Keratinocyte (primary cell): ENCODE measurements around the gene S100PBP. TPM values are rescaled to one million over a fixed set of nuclear protein-coding genes. Genes with fewer than 3 reads are reported as not detected.

Experiments used
- DNase-seq: peaks from one replicate; pipeline ENCODE4 v3.0.0-alpha.2; 2011; ENCODE audit warnings: low read depth, missing footprints, low spot score
- FAIRE-seq: peaks from 2 replicates; lab custom pipeline; 2011; peaks lifted over from hg19 to GRCh38; lab: Jason Lieb, UNC
- H2AFZ ChIP-seq: 2 replicates; pipeline ENCODE4 v1.6.0; 2012; ENCODE audit warnings: low read length, control low read depth, inconsistent platforms; ENCODE audit not compliant: control insufficient read depth
- H3K27ac ChIP-seq: 2 replicates; pipeline ENCODE4 v1.5.1; 2011; ENCODE audit warnings: low read length; ENCODE audit not compliant: control insufficient read depth, insufficient read depth
- H3K27me3 ChIP-seq: 3 replicates; pipeline ENCODE4 v1.6.0; 2011; ENCODE audit warnings: low read length; ENCODE audit not compliant: control insufficient read depth, insufficient read depth; ENCODE audit errors: extremely low read depth
- H3K36me3 ChIP-seq, 2 experiments: 2 replicates in 1 of 2; 3 replicates in 1 of 2; pipeline ENCODE4 v1.5.1; 2011; ENCODE audit warnings: low read length in 2 of 2, mild to moderate bottlenecking in 1 of 2; ENCODE audit not compliant: control insufficient read depth in 2 of 2, insufficient read depth in 2 of 2; ENCODE audit errors: extremely low read depth in 1 of 2
- H3K4me1 ChIP-seq: 3 replicates; pipeline ENCODE4 v1.5.1; 2011; ENCODE audit warnings: low read length; ENCODE audit not compliant: control insufficient read depth, insufficient read depth; ENCODE audit errors: extremely low read depth
- H3K4me2 ChIP-seq: 3 replicates; pipeline ENCODE4 v1.6.0; 2011; ENCODE audit warnings: low read depth, low read length; ENCODE audit not compliant: control insufficient read depth, insufficient read depth; ENCODE audit errors: extremely low read depth
- H3K4me3 ChIP-seq, 3 experiments: fragments of 200-600 bp in 1 of 3; sonication (generic) in 1 of 3; 2 replicates in 2 of 3; 3 replicates in 1 of 3; pipeline ENCODE4 v1.5.1; 2011 to 2016; ENCODE audit warnings: low read length in 3 of 3, mild to moderate bottlenecking in 3 of 3, control low read depth in 2 of 3, inconsistent platforms in 1 of 3, low read depth in 1 of 3, mixed read lengths in 1 of 3, mixed run types in 1 of 3, moderate library complexity in 1 of 3; ENCODE audit not compliant: control insufficient read depth in 2 of 3, insufficient read depth in 2 of 3; ENCODE audit errors: extremely low read depth in 1 of 3
- H3K79me2 ChIP-seq: 2 replicates; pipeline ENCODE4 v1.6.0; 2012; ENCODE audit warnings: low read length; ENCODE audit not compliant: control insufficient read depth, insufficient read depth
- H3K9ac ChIP-seq: 3 replicates; pipeline ENCODE4 v1.6.0; 2011; ENCODE audit warnings: low read length; ENCODE audit not compliant: control insufficient read depth, insufficient read depth; ENCODE audit errors: extremely low read depth
- H3K9me1 ChIP-seq: 3 replicates; pipeline ENCODE4 v1.6.0; 2011; ENCODE audit warnings: low read length; ENCODE audit not compliant: control insufficient read depth, insufficient read depth; ENCODE audit errors: extremely low read depth
- H3K9me3 ChIP-seq: 2 replicates; pipeline ENCODE4 v1.5.1; 2012; ENCODE audit warnings: low read depth, low read length; ENCODE audit not compliant: control insufficient read depth
- H4K20me1 ChIP-seq: 3 replicates; pipeline ENCODE4 v1.6.0; 2011; ENCODE audit warnings: low read length; ENCODE audit not compliant: control insufficient read depth, insufficient read depth; ENCODE audit errors: extremely low read depth
- EZH2 ChIP-seq: IDR thresholded peaks from one replicate; pipeline ENCODE4 v1.6.1; 2012; ENCODE audit warnings: inconsistent platforms, mild to moderate bottlenecking, low read length, moderate library complexity
- dilution Hi-C: fragments of 300-500 bp; cut with MboI; formaldehyde crosslinking; loops from one replicate; pipeline ENCODE4 v1.7.0; 2020; ENCODE audit warnings: low sequenced_read_pairs; ENCODE audit not compliant: extremely low pct_ligation_motif_present
- polyA plus RNA-seq, 5 experiments: library from polyadenylated mRNA; depleted of rRNA in 3 of 5; stranded (reverse) in 3 of 5; stranded (forward) in 1 of 5; unstranded in 1 of 5; fragments of >200 nt; gene quantifications; 1 replicate in 1 of 5; 2 replicates in 3 of 5; 3 replicates in 1 of 5; pipeline versions ENCODE4 v1.2.1 to v1.2.3, GENCODE V29; 2011 to 2012; ENCODE audit warnings: missing spikeins in 2 of 5, low read depth in 1 of 5, low replicate concordance in 1 of 5
- TF ChIP-seq, protein P1 (sequence below), 3 experiments: IDR thresholded peaks in 1 of 3; conservative IDR thresholded peaks in 1 of 3; optimal IDR thresholded peaks in 1 of 3; 2 replicates in 2 of 3; 3 replicates in 1 of 3; pipeline versions ENCODE3 to v1.5.1; 2011; ENCODE audit warnings: low read length in 3 of 3, mild to moderate bottlenecking in 3 of 3, moderate library complexity in 2 of 3, control low read depth in 1 of 3, inconsistent platforms in 1 of 3; ENCODE audit not compliant: insufficient read depth in 2 of 3; ENCODE audit errors: extremely low read depth in 1 of 3

Gene S100PBP
- polyA plus RNA-seq, 1 donor (not counting 4 experiments of a cell fraction or from before 2014, with no cell fraction given) = 29.0 TPM

DNA sequence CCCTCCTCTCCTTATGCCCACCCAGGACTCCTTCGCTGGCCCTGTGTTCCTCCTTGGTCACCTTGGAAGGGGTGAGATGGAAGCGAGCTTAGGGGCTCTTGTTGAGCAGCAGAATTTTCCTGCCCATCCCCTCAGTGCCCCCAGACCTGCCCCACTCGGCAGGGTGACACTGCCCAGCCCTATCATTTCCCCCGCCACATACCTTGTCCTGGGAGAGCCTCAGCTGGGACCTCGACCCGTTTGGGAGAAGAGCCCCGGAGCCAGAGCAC lies 54.7 kb downstream of the S100PBP start:
- Histone ChIP-seq H2AFZ (no peak overlapping the region), H3K4me2 (no peak overlapping the region), H3K79me2 (no peaks in the 10 kb centered on the region), H4K20me1 (no peaks in the 10 kb centered on the region), H3K4me1 (no peaks in the 10 kb centered on the region), H3K9me1 (no peaks in the 10 kb centered on the region), H3K9me3 (no peaks in the 10 kb centered on the region), H3K9ac (no peak overlapping the region), H3K27ac (no peak overlapping the region), H3K4me3 (no peak overlapping the region), H3K36me3 (no peaks in the 10 kb centered on the region), H3K27me3 (peaks cover 24% of the 10 kb centered on the region)
- TF ChIP-seq, protein P1, sequence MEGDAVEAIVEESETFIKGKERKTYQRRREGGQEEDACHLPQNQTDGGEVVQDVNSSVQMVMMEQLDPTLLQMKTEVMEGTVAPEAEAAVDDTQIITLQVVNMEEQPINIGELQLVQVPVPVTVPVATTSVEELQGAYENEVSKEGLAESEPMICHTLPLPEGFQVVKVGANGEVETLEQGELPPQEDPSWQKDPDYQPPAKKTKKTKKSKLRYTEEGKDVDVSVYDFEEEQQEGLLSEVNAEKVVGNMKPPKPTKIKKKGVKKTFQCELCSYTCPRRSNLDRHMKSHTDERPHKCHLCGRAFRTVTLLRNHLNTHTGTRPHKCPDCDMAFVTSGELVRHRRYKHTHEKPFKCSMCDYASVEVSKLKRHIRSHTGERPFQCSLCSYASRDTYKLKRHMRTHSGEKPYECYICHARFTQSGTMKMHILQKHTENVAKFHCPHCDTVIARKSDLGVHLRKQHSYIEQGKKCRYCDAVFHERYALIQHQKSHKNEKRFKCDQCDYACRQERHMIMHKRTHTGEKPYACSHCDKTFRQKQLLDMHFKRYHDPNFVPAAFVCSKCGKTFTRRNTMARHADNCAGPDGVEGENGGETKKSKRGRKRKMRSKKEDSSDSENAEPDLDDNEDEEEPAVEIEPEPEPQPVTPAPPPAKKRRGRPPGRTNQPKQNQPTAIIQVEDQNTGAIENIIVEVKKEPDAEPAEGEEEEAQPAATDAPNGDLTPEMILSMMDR (optimal IDR thresholded peaks at IDR 0.05 in 1 of 3, IDR thresholded peaks at IDR 0.05 in 1 of 3, conservative IDR thresholded peaks at IDR 0.05 in 1 of 3; ENCODE audit: extremely low read depth in 1 of 3, insufficient read depth in 2 of 3, low read length in 3 of 3) = no peak
- TF ChIP-seq EZH2 = no peak
- DNase-seq (no peak), FAIRE-seq (no peak)
- dilution Hi-C loops = no loop called here

DNA sequence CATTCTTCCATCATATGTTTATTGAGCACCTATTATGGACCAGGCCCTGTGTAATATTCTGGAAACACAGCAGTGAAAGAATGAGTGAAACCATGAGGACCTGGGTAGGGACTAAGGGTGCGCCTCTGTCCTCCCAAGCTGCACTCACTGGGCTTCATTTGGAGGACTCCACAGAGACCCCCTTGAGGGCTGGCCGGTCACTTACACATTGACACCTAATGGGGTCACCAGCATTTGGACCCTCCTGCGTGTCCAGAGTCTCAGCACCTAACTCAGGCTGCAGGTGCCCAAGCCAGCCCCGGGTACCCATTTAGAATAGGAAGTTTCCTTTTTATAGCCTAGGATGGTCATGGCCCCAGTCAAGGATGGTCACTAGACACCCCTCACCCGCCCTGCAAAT lies 56.0 kb downstream of the S100PBP start:
- no peaks in the 10 kb centered on the region for H3K79me2 ChIP-seq
- no peak for TF ChIP-seq EZH2
- TF ChIP-seq, protein P1 (optimal IDR thresholded peaks at IDR 0.05 in 1 of 3, IDR thresholded peaks at IDR 0.05 in 1 of 3, conservative IDR thresholded peaks at IDR 0.05 in 1 of 3; ENCODE audit: extremely low read depth in 1 of 3, insufficient read depth in 2 of 3, low read length in 3 of 3) = no peak
- H3K4me2 ChIP-seq = no peak overlapping the region
- dilution Hi-C loops = no loop called here
- H3K27ac ChIP-seq = no peak overlapping the region
- no peaks in the 10 kb centered on the region for H3K4me1 ChIP-seq
- H3K36me3 ChIP-seq = no peaks in the 10 kb centered on the region
- no peaks in the 10 kb centered on the region for H4K20me1 ChIP-seq
- H3K4me3 ChIP-seq = no peak overlapping the region
- no peaks in the 10 kb centered on the region for H3K9me3 ChIP-seq
- H3K9ac ChIP-seq = no peak overlapping the region
- no peaks in the 10 kb centered on the region for H3K9me1 ChIP-seq
- DNase-seq (no peak), FAIRE-seq (no peak)
- H3K27me3 ChIP-seq = peaks cover 24% of the 10 kb centered on the region
- H2AFZ ChIP-seq = no peak overlapping the region
